HCT116 (cell line): ENCODE measurements around the gene NOP16. TPM values are rescaled to one million over a fixed set of nuclear protein-coding genes. Genes with fewer than 3 reads are reported as not detected.

Experiments used
- ATAC-seq: fragments of 200-7000 bp; cut with Tn5 transposase; 2 replicates; pipeline ENCODE4 v1.9.1; 2020; ENCODE audit warnings: mild to moderate bottlenecking, moderate library complexity
- BruUV-seq: library from RNA; stranded (reverse); fragments of 400-500 nt; replicated peaks from 2 replicates; lab custom pipeline; 2021; lab: Mats Ljungman, UMichigan
- CTCF ChIA-PET: fragments of 300-600 bp; sonication (Branson Sonifier 250); formaldehyde crosslinking; loops from one replicate; lab custom pipeline; 2021; ENCODE audit warnings: antibody characterized with exemption; lab: Charles Lee
- POLR2A ChIA-PET: fragments of 300-600, 350-600 bp; sonication (Branson Sonifier 250); formaldehyde crosslinking; loops from one replicate; lab custom pipeline; 2021; ENCODE audit warnings: antibody characterized with exemption; lab: Charles Lee
- RAD21 ChIA-PET, 2 experiments: fragments of 300-600 bp; sonication (Branson Sonifier 250); formaldehyde crosslinking; loops; one replicate each; lab custom pipeline; 2023; ENCODE audit warnings: low total read pairs in 2 of 2; ENCODE audit not compliant: uncharacterized antibody in 2 of 2, unreplicated experiment in 2 of 2, low non-redundant PET in 1 of 2; lab: Charles Lee
- DNase-seq: peaks from one replicate; pipeline ENCODE4 v3.0.0-alpha.2; 2010; ENCODE audit warnings: low read depth, low spot score
- H2AFZ ChIP-seq: fragments of 200-600 bp; shearing (Covaris generic), sonication (generic); 2 replicates; pipeline ENCODE4 v1.6.1; 2017; ENCODE audit warnings: low read depth, mixed run types, mixed read lengths, antibody characterized with exemption, low read length; ENCODE audit not compliant: poor library complexity, severe bottlenecking
- H3K27ac ChIP-seq: 2 replicates; pipeline ENCODE4 v1.5.1; 2012; ENCODE audit warnings: low read depth, low read length
- H3K27me3 ChIP-seq: fragments of 200-600 bp; sonication (generic); 2 replicates; pipeline ENCODE4 v1.6.1; 2016; ENCODE audit warnings: mixed run types, low read length, mixed read lengths; ENCODE audit not compliant: insufficient read depth
- H3K36me3 ChIP-seq, 2 experiments: fragments of 200-500 bp in 1 of 2; fragments of 200-600 bp in 1 of 2; sonication (Bioruptor generic) in 1 of 2; sonication (generic) in 1 of 2; 2 replicates each; pipeline versions ENCODE4 v1.5.1 to v1.6.1; 2014 to 2016; ENCODE audit warnings: low read length in 2 of 2, inconsistent platforms in 1 of 2, mixed read lengths in 1 of 2, mixed run types in 1 of 2; ENCODE audit not compliant: insufficient read depth in 2 of 2, control insufficient read depth in 1 of 2
- H3K4me1 ChIP-seq, 2 experiments: fragments of 200-600 bp in 1 of 2; sonication (generic) in 1 of 2; 2 replicates each; pipeline versions ENCODE4 v1.5.1 to v1.6.1; 2012 to 2017; ENCODE audit warnings: low read length in 2 of 2, inconsistent platforms in 1 of 2, mild to moderate bottlenecking in 1 of 2, mixed read lengths in 1 of 2, mixed run types in 1 of 2, moderate library complexity in 1 of 2; ENCODE audit not compliant: insufficient read depth in 2 of 2, control insufficient read depth in 1 of 2
- H3K4me2 ChIP-seq: fragments of 200-600 bp; sonication (generic); 2 replicates; pipeline ENCODE4 v1.6.1; 2017; ENCODE audit warnings: mixed run types, low read length, mixed read lengths
- H3K4me3 ChIP-seq, 2 experiments: fragments of 200-600 bp in 1 of 2; sonication (generic) in 1 of 2; replicated peaks in 1 of 2; 2 replicates each; pipeline ENCODE4 v1.5.1; 2011 to 2016; ENCODE audit warnings: low read length in 2 of 2, control low read depth in 1 of 2, low read depth in 1 of 2, mild to moderate bottlenecking in 1 of 2, mixed read lengths in 1 of 2, mixed run types in 1 of 2
- H3K79me2 ChIP-seq: fragments of 200-600 bp; sonication (generic); 2 replicates; pipeline ENCODE4 v1.6.1; 2017; ENCODE audit warnings: mild to moderate bottlenecking, mixed run types, low read length, moderate library complexity, mixed read lengths; ENCODE audit not compliant: insufficient read depth
- H3K9ac ChIP-seq: fragments of 200-600 bp; sonication (generic); 2 replicates; pipeline ENCODE4 v1.6.1; 2016; ENCODE audit warnings: low read length, mixed read lengths
- H3K9me2 ChIP-seq: fragments of 200-600 bp; sonication (generic), shearing (Covaris generic); 2 replicates; pipeline ENCODE4 v1.6.1; 2017; ENCODE audit warnings: mixed run types, mild to moderate bottlenecking, moderate library complexity; ENCODE audit not compliant: insufficient read depth
- H3K9me3 ChIP-seq, 2 experiments: fragments of 200-500 bp in 1 of 2; fragments of 200-600 bp in 1 of 2; sonication (Bioruptor generic) in 1 of 2; sonication (generic) in 1 of 2; 2 replicates each; pipeline ENCODE4 v1.6.1; 2014 to 2017; ENCODE audit warnings: low read length in 2 of 2, mixed read lengths in 2 of 2, inconsistent platforms in 1 of 2, low read depth in 1 of 2, mild to moderate bottlenecking in 1 of 2, mixed run types in 1 of 2, moderate library complexity in 1 of 2; ENCODE audit not compliant: control insufficient read depth in 1 of 2, insufficient read depth in 1 of 2
- H4K20me1 ChIP-seq: fragments of 200-600 bp; sonication (generic), shearing (Covaris generic); 2 replicates; pipeline ENCODE4 v1.6.1; 2017; ENCODE audit warnings: mixed run types, mild to moderate bottlenecking, moderate library complexity; ENCODE audit not compliant: insufficient read depth
- ATF3 ChIP-seq: IDR thresholded peaks from 2 replicates; pipeline ENCODE4 v1.6.1; 2012
- CBX3 ChIP-seq: IDR thresholded peaks from 2 replicates; pipeline ENCODE4 v1.6.1; 2012; ENCODE audit warnings: low read depth
- CEBPB ChIP-seq: IDR thresholded peaks from 2 replicates; pipeline ENCODE4 v1.6.1; 2012; ENCODE audit warnings: low read depth
- ELF1 ChIP-seq: IDR thresholded peaks from 2 replicates; pipeline ENCODE4 v1.6.1; 2012; ENCODE audit warnings: low read depth, borderline replicate concordance
- EZH2 ChIP-seq: fragments of 200-600 bp; sonication (generic); IDR thresholded peaks from 2 replicates; pipeline ENCODE4 v1.6.1; 2017; ENCODE audit warnings: antibody characterized with exemption, mixed run types
- EZH2phosphoT487 ChIP-seq: fragments of 200-600 bp; IDR thresholded peaks from 2 replicates; pipeline ENCODE4 v1.6.1; 2018; ENCODE audit warnings: antibody characterized with exemption, borderline replicate concordance
- JUND ChIP-seq: IDR thresholded peaks from 2 replicates; pipeline ENCODE4 v1.6.1; 2012
- MAX ChIP-seq: IDR thresholded peaks from 2 replicates; pipeline ENCODE4 v1.6.1; 2012
- POLR2AphosphoS5 ChIP-seq: IDR thresholded peaks from 2 replicates; pipeline ENCODE4 v1.6.1; 2011; ENCODE audit warnings: mild to moderate bottlenecking, low read depth, low read length, moderate library complexity
- RAD21 ChIP-seq: IDR thresholded peaks from 2 replicates; pipeline ENCODE4 v1.6.1; 2012; ENCODE audit warnings: low read depth, mild to moderate bottlenecking
- SP1 ChIP-seq: IDR thresholded peaks from 2 replicates; pipeline ENCODE4 v1.6.1; 2012; ENCODE audit warnings: low read depth
- SRF ChIP-seq: IDR thresholded peaks from 2 replicates; pipeline ENCODE4 v1.6.1; 2012; ENCODE audit warnings: low read depth
- TCF7L2 ChIP-seq: IDR thresholded peaks from 2 replicates; pipeline ENCODE4 v1.7.0; 2011; ENCODE audit warnings: borderline replicate concordance, inconsistent platforms; ENCODE audit not compliant: insufficient read depth, insufficient read length; ENCODE audit errors: extremely low read depth
- YY1 ChIP-seq: IDR thresholded peaks from 2 replicates; pipeline ENCODE4 v1.6.1; 2011; ENCODE audit warnings: low read length, low read depth, moderate library complexity, mild to moderate bottlenecking; ENCODE audit not compliant: insufficient replicate concordance; ENCODE audit errors: extremely low read depth
- ZFX ChIP-seq: fragments of 450-650 bp; IDR thresholded peaks from 2 replicates; pipeline ENCODE4 v1.6.1; 2017
- intact Hi-C: fragments of 100-400 bp; cut with micrococcal nuclease; formaldehyde crosslinking; loops from 2 replicates; pipeline ENCODE4 v1.10.0; 2022
- total RNA-seq: library from RNA; stranded (reverse); gene quantifications from one replicate; pipeline ENCODE4 v1.2.1, GENCODE V29; 2021; ENCODE audit not compliant: unreplicated experiment
- TF ChIP-seq, protein P1 (sequence below): IDR thresholded peaks from 2 replicates; pipeline ENCODE4 v1.6.1; 2012; ENCODE audit warnings: low read depth

NOP16 gene
- total RNA-seq, 1 experiment from 2014 or later, result 67.1 TPM

GRCh38 chr5:176342158-176342483, 46.3 kb downstream of the NOP16 start:
- Histone ChIP-seq H3K4me3 (no peak overlapping the region), H3K79me2 (no peaks in the 10 kb centered on the region), H3K27ac (no peak overlapping the region), H4K20me1 (no peaks in the 10 kb centered on the region), H3K9me2 (no peaks in the 10 kb centered on the region), H2AFZ (no peak overlapping the region), H3K9ac (no peak overlapping the region), H3K9me3 (no peaks in the 10 kb centered on the region), H3K4me1 (no peaks in the 10 kb centered on the region), H3K27me3 (no peaks in the 10 kb centered on the region), H3K36me3 (peaks cover 13 to 24% of the 10 kb centered on the region in 2 experiments; a peak in 3 of 4 replicates), H3K4me2 (no peak overlapping the region)
- ChIA-PET CTCF (no interaction called here), POLR2A (no interaction called here), RAD21 (no interaction called here)
- no TSS peak for BruUV-seq
- ATAC-seq, result no peak
- TF ChIP-seq TCF7L2, result no peak
- no peak for TF ChIP-seq YY1
- intact Hi-C loops, result no loop called here
- no peak for DNase-seq

GRCh38 chr5:176341325-176342157, 46.9 kb downstream of the NOP16 start:
- peaks cover 8 to 19% of the 10 kb centered on the region in 2 experiments; a peak in 3 of 4 replicates for H3K36me3 ChIP-seq
- no peaks in the 10 kb centered on the region for H3K79me2 ChIP-seq
- BruUV-seq, result no TSS peak
- ChIA-PET RAD21 (no interaction called here), CTCF (no interaction called here), POLR2A (no interaction called here)
- intact Hi-C loops, result no loop called here
- H3K4me3 ChIP-seq, result no peak overlapping the region
- no peak for ATAC-seq
- H2AFZ ChIP-seq, result no peak overlapping the region
- no peak for DNase-seq
- H4K20me1 ChIP-seq, result no peaks in the 10 kb centered on the region
- H3K27ac ChIP-seq, result no peak overlapping the region
- H3K9me2 ChIP-seq, result no peaks in the 10 kb centered on the region
- H3K27me3 ChIP-seq, result no peaks in the 10 kb centered on the region
- H3K9me3 ChIP-seq, result no peaks in the 10 kb centered on the region
- H3K9ac ChIP-seq, result no peak overlapping the region
- H3K4me2 ChIP-seq, result no peak overlapping the region
- H3K4me1 ChIP-seq, result no peaks in the 10 kb centered on the region
- no peak for TF ChIP-seq CEBPB
- TF ChIP-seq JUND, result no peak
- TF ChIP-seq POLR2AphosphoS5, result no peak
- TF ChIP-seq EZH2phosphoT487, result no peak
- TF ChIP-seq EZH2, result no peak
- no peak for TF ChIP-seq SRF
- TF ChIP-seq ZFX, result no peak
- no peak for TF ChIP-seq MAX
- no peak for TF ChIP-seq CBX3
- TF ChIP-seq TCF7L2, result no peak
- TF ChIP-seq SP1, result no peak
- TF ChIP-seq ATF3, result no peak
- TF ChIP-seq, protein P1, sequence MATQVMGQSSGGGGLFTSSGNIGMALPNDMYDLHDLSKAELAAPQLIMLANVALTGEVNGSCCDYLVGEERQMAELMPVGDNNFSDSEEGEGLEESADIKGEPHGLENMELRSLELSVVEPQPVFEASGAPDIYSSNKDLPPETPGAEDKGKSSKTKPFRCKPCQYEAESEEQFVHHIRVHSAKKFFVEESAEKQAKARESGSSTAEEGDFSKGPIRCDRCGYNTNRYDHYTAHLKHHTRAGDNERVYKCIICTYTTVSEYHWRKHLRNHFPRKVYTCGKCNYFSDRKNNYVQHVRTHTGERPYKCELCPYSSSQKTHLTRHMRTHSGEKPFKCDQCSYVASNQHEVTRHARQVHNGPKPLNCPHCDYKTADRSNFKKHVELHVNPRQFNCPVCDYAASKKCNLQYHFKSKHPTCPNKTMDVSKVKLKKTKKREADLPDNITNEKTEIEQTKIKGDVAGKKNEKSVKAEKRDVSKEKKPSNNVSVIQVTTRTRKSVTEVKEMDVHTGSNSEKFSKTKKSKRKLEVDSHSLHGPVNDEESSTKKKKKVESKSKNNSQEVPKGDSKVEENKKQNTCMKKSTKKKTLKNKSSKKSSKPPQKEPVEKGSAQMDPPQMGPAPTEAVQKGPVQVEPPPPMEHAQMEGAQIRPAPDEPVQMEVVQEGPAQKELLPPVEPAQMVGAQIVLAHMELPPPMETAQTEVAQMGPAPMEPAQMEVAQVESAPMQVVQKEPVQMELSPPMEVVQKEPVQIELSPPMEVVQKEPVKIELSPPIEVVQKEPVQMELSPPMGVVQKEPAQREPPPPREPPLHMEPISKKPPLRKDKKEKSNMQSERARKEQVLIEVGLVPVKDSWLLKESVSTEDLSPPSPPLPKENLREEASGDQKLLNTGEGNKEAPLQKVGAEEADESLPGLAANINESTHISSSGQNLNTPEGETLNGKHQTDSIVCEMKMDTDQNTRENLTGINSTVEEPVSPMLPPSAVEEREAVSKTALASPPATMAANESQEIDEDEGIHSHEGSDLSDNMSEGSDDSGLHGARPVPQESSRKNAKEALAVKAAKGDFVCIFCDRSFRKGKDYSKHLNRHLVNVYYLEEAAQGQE, result no peak
- no peak for TF ChIP-seq RAD21
- no peak for TF ChIP-seq ELF1
- no peak for TF ChIP-seq YY1
